HuH-7 (cell line): ENCODE results near the gene ACTL7A.
"Not testable (repeated sequence)": the region's sequence is repeated elsewhere in the genome, so short reads cannot be mapped to it uniquely, and the experiment has no call there.

ENCODE experiments used
- DNase-seq: peaks from one replicate; pipeline ENCODE4 v3.0.0; 2011; ENCODE audit warnings: low spot score

ACTL7A gene

GRCh38 chr9:108861997-108862396 is at the start of gene ACTL7A:
Gene ACTL7A (plus strand): TSS chr9:108862266. CDS start chr9:108862323, 57 bp downstream.
- DNase-seq = no peak

GRCh38 chr9:108812396-108813025 is 49.6 kb upstream of the ACTL7A start:
- no peak for DNase-seq

- DNase-seq = no peak
These were observed 48.0 kb upstream of the ACTL7A start for GRCh38 chr9:108813951-108814601.

- no peak for DNase-seq
These were observed 46.9 kb upstream of the ACTL7A start for GRCh38 chr9:108815156-108815555.

- DNase-seq = no peak
These were observed 46.0 kb upstream of the ACTL7A start for GRCh38 chr9:108816037-108816436.

- no peak for DNase-seq
These were observed 38.2 kb upstream of the ACTL7A start for GRCh38 chr9:108823829-108824228.

- DNase-seq = no peak
These were observed 31.8 kb upstream of the ACTL7A start for GRCh38 chr9:108830272-108830671.

- DNase-seq = no peak
These were observed 30.4 kb upstream of the ACTL7A start for GRCh38 chr9:108831496-108832178.

GRCh38 chr9:108832179-108832500 is 29.9 kb upstream of the ACTL7A start:
- DNase-seq = no peak

- no peak for DNase-seq
These were observed 27.0 kb upstream of the ACTL7A start for GRCh38 chr9:108834959-108835665.

- DNase-seq = no peak
These were observed 26.2 kb upstream of the ACTL7A start for GRCh38 chr9:108835831-108836230.

GRCh38 chr9:108836319-108836718 is 25.7 kb upstream of the ACTL7A start:
- DNase-seq = no peak

GRCh38 chr9:108836781-108837180 is 25.3 kb upstream of the ACTL7A start:
- no peak for DNase-seq

GRCh38 chr9:108837530-108837929 is 24.5 kb upstream of the ACTL7A start:
- DNase-seq = no peak

GRCh38 chr9:108838017-108838416 is 24.0 kb upstream of the ACTL7A start:
- no peak for DNase-seq

GRCh38 chr9:108839561-108839960 is 22.5 kb upstream of the ACTL7A start:
- not testable (repeated sequence) for DNase-seq

GRCh38 chr9:108842610-108843295 is 19.3 kb upstream of the ACTL7A start:
- no peak for DNase-seq

- DNase-seq = no peak
These were observed 17.7 kb upstream of the ACTL7A start for GRCh38 chr9:108844391-108844790.

GRCh38 chr9:108844856-108845255 is 17.2 kb upstream of the ACTL7A start:
- DNase-seq = no peak

- DNase-seq = no peak
These were observed 16.6 kb upstream of the ACTL7A start for GRCh38 chr9:108845507-108845906.

GRCh38 chr9:108845947-108846346 is 16.1 kb upstream of the ACTL7A start:
- no peak for DNase-seq

GRCh38 chr9:108848296-108848695 is 13.8 kb upstream of the ACTL7A start:
- DNase-seq = not testable (repeated sequence)
